GM10847 (cell line): ENCODE results near the gene SYT1.

ENCODE experiments used
- POLR2A ChIP-seq: IDR thresholded peaks from 2 replicates; pipeline ENCODE4 v1.6.1; 2011; ENCODE audit not compliant: insufficient read length; ENCODE audit errors: extremely low read depth

The SYT1 gene

DNA sequence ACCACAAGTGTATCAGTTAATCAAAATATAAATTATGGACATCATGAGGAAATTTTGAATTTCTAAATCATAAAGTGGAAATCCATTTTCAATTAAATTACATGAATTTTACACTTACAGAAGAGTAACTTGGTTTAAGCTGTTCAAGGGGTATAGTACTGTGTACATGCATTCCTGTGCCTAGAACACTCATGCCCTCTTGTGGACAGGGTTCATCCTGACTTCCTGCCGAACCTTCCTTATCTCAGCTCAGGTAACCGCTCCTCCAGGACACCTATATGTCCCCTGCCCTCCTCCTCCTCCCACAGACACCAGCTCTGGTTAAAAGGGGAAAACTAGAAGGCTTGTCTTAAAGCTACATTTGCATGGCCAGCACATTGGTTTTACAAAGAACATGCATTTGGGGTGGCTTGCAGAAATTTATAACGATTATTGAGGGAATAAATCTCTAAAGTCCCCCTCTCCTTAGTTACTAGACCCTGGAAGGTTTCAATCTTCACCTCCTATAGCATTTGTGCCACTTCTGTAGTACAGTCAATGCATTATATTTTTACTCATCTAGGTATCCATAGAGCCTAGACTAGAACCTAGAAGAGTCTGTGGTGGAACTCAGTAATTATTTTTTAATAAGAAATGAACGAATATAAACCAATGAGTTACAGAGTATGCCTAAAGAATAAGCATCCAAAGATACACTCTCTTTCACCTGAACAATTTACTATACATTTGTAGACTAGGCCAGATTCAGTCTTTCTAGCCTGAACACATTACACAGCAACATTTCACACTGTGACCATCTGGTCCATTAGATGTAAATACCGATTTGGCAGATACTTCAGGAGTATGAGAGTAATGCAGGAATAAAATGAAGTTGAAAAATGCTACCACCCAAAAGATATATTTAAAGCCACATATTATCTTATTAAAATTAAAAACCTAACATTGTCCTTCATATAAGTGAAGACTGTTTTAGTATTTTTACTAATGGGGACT, 480.6 kb downstream of the SYT1 start:
- no peak for TF ChIP-seq POLR2A

DNA sequence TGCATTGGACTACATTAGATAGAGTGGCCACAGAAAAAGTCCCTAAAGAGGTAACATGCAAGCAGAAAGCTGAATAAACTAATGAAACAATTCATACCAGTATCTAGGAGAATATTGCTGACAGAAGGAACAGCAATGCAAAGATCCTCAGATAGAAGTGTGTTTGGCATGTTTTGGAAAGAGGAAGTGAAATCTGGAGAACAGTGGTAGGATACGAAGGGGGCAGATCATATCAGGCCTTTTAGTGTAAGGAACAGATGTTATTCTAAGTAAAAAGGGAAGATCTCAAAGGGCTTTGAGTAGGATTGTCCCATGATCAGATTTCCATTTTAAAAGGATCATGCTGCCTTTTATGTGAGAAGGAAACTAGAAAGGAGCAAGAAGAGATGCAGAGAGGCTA, 483.3 kb downstream of the SYT1 start:
- TF ChIP-seq POLR2A: no peak

DNA sequence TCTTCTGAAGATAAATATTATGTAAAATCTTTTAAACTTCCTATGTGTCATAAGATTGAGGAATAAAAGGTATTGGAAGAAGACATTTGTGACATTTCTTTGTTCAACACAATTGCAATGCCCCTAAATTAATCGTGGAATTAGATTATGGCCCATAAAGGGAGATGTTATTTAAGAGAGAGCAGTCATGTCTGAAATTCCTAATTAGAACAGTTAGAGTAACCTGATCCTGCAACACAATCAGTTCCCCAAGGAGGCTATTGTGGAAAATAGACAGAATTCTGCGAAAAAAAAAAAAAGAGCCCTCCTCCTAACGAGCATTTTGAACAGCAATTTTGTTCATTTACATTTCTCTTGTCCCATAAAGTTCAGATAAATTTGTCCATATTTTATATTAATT, 486.7 kb downstream of the SYT1 start:
- TF ChIP-seq POLR2A: no peak

DNA sequence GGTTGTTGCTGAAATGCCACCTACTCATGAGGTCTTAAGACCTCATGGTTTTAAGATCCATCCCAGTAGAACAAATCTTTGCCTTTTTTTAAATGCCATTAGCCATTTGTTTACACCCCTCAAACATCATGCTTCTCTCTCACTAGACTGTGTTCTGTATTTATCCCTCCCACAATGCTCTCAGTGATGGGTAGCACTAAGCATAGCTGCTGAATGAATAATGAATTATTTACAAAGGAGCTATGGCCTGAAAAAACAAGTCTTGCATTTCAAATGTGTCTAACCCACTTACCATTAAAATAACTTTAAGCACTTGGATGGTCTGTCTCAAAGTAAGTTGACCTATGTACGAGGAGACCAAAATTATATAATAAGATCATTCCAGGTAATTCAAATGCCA, 491.6 kb downstream of the SYT1 start:
- no peak for TF ChIP-seq POLR2A

DNA sequence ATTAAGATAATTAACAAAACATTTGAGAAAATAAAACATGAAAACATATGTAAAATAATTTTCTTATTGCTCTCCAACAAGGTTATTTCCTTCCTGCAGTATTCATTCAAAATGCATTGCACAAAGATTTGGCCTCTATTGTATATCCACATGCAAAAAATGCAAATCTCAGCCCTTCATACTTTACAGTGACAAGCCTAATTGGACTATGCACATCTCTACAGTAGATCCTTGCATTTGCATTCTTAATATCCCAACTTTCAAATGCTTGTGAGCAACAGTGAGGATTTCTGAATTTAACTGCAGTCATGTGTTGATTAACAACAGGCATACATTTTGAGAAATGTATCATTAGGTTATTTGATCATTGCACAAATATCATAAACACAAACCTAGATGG, 492.5 kb downstream of the SYT1 start:
- TF ChIP-seq POLR2A: no peak

DNA sequence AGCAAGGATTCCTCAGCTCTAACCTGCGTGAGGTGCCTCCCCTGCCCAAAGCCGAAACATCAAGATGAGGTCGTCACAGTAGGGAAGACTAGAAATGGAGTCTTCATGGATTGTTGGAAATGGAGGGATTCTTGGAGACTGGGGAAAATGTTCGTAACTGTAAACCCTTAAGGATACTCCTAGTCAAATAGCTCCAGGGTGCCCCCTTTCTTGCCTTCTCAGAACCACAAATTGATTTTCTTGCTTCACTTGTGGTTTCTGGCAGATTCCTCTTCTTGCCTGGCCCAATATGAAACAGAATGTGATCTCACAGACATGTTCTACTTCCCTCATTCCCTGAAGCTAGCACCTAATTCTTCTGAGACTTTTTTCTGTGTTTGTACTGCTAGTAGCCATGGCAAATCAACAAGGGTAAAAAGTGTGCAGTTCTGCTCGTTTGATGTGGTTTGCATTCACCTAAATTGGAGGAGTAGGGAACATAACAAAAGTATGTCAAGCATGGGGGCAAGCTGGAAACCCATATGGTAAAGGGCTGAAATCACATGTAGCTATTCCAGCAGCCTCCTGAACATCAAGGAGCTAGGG, 494.2 kb downstream of the SYT1 start:
- TF ChIP-seq POLR2A: no peak

DNA sequence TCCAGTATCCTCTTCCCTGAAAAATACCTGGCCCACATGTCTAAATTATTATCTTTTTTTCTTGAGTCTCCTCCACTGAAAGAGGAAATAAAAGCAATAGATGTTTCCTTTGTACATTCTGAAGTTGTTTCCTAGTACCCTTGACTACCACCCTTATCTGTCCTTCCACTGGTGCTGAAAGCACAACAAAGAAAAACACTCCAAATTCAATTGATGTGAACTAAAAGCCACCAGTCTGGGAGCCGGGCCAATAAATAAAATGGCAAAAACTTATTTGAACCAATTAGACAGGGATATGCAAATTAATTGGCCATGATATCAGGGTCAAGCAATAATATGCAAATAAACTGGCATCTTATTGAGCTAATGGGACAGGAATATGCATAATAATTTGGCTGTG, 495.7 kb downstream of the SYT1 start:
- no peak for TF ChIP-seq POLR2A

DNA sequence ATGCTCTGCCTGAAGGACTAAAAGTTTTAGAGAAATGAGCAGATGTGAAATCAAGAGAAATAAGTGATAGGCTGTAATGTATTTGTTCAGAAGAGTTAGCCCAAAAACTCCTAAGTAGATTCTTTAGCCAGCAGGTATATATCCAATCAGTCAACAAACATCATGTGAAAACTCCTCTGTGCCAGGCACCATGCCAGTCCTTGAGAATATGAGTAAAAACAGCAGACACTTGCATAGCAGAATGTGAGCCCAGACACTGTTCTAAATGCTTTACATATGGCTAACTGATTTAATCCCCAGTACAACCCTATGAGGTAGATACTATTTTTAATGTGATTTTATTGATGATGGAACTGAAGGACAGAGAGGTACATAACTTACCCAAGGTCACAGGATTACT, 496.4 kb downstream of the SYT1 start:
- TF ChIP-seq POLR2A: no peak

DNA sequence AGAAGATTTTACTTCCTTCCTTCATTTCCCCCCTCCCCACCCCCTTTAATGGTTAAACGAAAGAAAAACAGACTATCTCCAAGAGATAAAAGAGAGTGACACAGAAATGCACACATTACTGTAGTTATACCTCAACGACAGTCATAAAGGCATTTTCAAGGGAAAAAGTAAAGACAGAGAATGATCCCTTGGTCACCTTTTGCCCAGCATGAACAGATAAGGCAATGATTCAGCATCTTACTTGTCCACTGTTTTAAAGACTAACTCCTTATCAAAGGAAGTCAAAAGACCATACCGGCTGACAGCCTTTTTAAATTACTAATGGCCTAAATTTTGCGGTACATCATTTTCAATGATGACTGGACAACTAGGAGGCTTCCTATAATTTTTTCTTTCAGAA, 499.6 kb downstream of the SYT1 start:
- no peak for TF ChIP-seq POLR2A

DNA sequence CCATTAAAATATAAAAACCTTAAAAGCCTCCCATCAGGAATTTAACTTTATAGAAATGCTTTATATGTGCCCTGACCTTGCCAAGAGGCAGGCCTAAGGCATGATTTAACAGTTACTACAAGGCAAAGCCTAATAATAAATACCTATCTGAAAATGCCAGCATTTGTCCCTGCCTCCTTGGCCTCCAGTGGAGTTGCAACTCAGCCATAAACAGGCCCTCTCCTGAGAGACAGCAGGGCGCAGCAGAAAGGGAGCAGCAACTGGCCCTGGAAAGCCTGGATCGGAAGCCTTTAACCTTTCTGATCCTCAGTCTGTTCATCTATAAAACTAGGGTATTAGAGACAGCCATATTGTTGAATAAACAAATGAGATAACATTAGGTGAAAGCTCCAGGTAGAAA, 501.8 kb downstream of the SYT1 start:
- TF ChIP-seq POLR2A: no peak

DNA sequence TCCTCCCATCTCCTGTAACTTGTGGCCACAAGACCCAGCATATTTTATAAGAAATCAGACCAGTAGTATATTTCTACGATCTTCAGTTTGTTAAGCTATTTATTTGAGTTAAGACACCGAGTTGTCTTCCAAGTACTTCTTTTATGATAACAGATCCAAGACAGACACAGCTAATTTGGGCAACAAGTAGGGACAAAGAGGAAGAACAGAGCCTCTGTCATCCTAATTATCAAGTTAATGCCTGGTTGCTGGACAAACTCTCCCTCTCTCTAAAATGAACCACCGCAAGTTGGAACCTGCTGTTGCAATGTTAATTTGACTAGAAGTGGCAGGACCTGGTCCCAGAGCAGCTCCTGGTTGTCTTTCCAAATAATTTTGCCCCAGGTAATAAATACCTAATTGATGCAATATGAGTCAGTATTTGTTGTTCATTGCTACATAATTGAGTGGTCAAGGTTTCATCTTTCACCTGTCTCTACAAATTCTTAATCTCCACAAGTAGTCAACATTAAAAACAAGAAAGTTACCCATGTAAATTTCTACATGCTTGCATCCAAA, 502.5 kb downstream of the SYT1 start:
- TF ChIP-seq POLR2A: no peak

DNA sequence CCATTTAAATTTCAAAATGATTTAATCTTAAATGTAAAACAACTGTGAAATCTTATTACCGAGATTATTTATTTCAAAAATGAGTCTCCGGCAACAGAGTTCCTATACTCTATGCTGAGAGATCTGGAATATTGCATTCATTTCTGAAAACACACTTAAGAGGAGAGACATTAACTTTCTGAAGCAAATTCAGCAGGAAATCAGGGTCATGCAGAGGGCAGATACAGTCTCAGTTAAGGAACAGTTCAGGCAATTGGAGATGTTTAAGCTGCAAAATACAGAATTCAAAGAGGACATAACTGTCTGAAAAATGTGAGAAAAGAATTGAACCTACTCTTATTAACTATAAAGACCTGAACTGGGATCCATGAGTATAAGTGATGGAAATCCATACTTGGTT, 505.4 kb downstream of the SYT1 start:
- TF ChIP-seq POLR2A: no peak

DNA sequence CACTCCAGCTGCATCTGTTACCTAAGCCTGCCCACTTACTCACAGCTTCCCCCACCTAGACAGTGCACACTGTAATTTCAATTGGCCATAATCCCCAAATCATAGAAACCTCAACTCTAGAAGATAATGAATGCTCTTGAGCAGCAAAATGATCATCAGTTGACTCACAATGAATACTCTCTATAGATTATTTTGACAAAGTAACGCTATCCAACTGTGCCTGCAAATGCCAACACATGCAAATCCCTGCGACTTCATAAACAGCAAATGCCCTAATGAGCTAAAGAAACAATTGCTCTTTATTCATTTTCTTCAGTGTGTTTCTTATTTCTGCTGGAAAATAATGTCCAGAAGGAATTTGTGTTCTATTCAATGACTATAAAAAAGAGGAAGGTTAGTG, 506.7 kb downstream of the SYT1 start:
- no peak for TF ChIP-seq POLR2A

DNA sequence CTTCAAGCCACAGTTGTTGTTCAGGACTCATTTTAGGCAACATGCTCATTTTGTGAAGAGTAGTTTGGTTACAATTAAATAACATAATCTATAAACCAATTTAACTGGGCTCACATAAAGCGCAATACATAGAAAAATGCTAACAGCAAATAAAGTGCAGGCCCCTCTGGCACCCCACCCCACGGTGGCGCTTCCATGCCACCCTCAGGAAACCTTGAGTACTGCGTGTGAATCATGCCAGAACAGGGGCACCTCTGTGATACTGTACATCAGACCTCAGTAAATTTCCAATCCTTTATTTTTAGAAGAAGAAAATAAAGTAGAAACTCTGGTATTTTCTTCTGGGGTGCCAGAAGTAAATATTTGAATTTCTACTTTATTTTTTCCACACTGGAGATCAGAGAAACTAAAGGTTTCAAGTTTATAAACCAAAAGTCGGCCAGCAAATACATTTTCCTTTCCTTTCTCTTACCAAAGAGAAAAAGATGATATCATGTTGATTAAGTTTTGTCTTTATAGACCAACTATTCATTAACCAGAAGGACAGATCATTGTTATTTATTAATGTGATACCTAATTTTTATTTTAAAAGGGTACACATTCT, 509.4 kb downstream of the SYT1 start:
- TF ChIP-seq POLR2A: no peak

DNA sequence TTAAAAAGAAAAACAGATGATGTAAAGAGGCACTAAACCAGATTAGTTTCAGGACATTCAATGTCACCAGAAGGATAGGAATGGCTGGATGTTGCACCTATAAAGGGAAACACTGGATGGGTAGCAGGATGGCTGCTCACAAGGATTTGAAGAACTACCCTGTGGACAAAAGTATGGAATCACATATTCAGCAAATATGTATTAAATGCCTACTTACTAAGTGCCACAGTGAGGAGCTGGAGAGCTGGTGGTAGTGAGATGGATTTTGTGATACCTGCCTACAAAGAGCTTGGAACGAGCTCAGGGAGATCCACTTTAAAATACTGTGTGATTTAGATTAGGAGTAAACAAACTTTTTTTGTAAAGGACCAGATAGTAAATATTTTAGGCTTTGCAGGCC, 510.0 kb downstream of the SYT1 start:
- no peak for TF ChIP-seq POLR2A

DNA sequence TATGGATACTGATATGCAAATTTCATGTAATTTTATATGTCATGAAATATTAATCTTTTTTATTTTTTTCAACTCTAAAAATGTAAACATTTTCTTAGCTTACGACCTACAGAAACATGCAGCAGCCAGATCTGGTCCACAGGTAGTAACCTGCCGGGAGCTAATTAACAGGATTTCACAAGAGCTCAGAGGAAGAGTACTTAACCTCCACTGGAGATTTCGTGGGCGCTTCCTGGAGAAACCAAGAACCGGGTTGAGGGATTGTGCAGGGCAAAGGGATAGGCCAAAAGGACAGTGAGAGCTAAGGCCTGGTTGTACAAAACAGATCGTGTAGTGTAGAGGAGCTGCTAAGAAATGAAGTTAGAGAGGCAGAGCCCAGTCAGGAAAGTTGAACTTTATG, 510.5 kb downstream of the SYT1 start:
- TF ChIP-seq POLR2A: no peak
